ENCODE data around the gene DUOXA2. TPM values are rescaled to one million over a fixed set of nuclear protein-coding genes. Genes with fewer than 3 reads are reported as not detected.

Gene DUOXA2
- total RNA-seq, 1 donor from 2014 or later, result not detected

- Mint-ChIP-seq H3K27me3 (ENCODE audit: low read depth) (peaks cover 35% of the 10 kb centered on the region), H3K36me3 (ENCODE audit: low read depth) (peaks cover 2% of the 10 kb centered on the region), H3K27ac (ENCODE audit: unreplicated experiment) (no peak overlapping the region), H3K4me1 (ENCODE audit: low read depth) (peaks cover 25% of the 10 kb centered on the region), H3K9me3 (ENCODE audit: low read depth) (no peaks in the 10 kb centered on the region), H3K4me3 (ENCODE audit: unreplicated experiment) (peak overlapping the region; percentile 54)
- TF ChIP-seq CTCF (IDR thresholded peaks at IDR 0.05), result no peak
- peak; percentile 86 for DNase-seq (ENCODE audit: low spot score)
These were observed 3.4 kb downstream of the DUOXA2 start for GRCh38 chr15:45117308-45118130.

GRCh38 chr15:45118131-45118588, 4.0 kb downstream of the DUOXA2 start:
- H3K4me1 Mint-ChIP-seq (ENCODE audit: low read depth), result peaks cover 19% of the 10 kb centered on the region
- H3K4me3 Mint-ChIP-seq (ENCODE audit: unreplicated experiment), result peak overlapping the region; percentile 54
- H3K27ac Mint-ChIP-seq (ENCODE audit: unreplicated experiment), result no peak overlapping the region
- H3K36me3 Mint-ChIP-seq (ENCODE audit: low read depth), result peaks cover 2% of the 10 kb centered on the region
- peak; percentile 92 for DNase-seq (ENCODE audit: low spot score)
- H3K9me3 Mint-ChIP-seq (ENCODE audit: low read depth), result no peaks in the 10 kb centered on the region
- peak; percentile 100 for TF ChIP-seq CTCF (IDR thresholded peaks at IDR 0.05)
- peaks cover 31% of the 10 kb centered on the region for H3K27me3 Mint-ChIP-seq (ENCODE audit: low read depth)

DNA sequence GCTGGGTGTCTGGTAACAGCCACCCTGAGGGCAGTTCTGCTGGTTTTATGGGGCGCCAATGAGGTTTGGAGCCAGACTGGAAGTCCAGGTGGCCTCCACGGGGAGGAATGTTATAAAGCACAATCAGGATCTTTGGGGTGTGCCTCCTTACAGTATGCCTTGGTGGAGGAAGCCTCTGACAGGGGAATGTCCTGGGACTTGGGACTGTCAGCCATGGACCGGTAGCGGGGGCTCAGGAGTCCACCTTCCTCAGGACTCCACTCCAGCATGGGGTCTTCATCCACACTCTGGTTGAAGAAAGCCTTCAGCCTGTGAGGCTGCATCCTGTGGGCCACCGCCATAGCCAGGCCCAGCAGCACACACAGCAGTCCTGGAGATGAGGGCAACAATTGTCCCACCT, 4.9 kb downstream of the DUOXA2 start:
- Mint-ChIP-seq H3K4me1 (ENCODE audit: low read depth) (peaks cover 17% of the 10 kb centered on the region), H3K4me3 (ENCODE audit: unreplicated experiment) (no peak overlapping the region), H3K27me3 (ENCODE audit: low read depth) (peaks cover 27% of the 10 kb centered on the region), H3K9me3 (ENCODE audit: low read depth) (no peaks in the 10 kb centered on the region), H3K36me3 (ENCODE audit: low read depth) (peaks cover under 1% of the 10 kb centered on the region), H3K27ac (ENCODE audit: unreplicated experiment) (no peak overlapping the region)
- no peak for TF ChIP-seq CTCF (IDR thresholded peaks at IDR 0.05)
- DNase-seq (ENCODE audit: low spot score), result no peak

- peaks cover 15% of the 10 kb centered on the region for H3K4me1 Mint-ChIP-seq (ENCODE audit: low read depth)
- H3K9me3 Mint-ChIP-seq (ENCODE audit: low read depth), result no peaks in the 10 kb centered on the region
- TF ChIP-seq CTCF (IDR thresholded peaks at IDR 0.05), result no peak
- H3K4me3 Mint-ChIP-seq (ENCODE audit: unreplicated experiment), result no peak overlapping the region
- H3K27me3 Mint-ChIP-seq (ENCODE audit: low read depth), result peaks cover 23% of the 10 kb centered on the region
- no peak overlapping the region for H3K27ac Mint-ChIP-seq (ENCODE audit: unreplicated experiment)
- no peaks in the 10 kb centered on the region for H3K36me3 Mint-ChIP-seq (ENCODE audit: low read depth)
- no peak for DNase-seq (ENCODE audit: low spot score)
These were observed 6.2 kb downstream of the DUOXA2 start for GRCh38 chr15:45120081-45120972.

DNA sequence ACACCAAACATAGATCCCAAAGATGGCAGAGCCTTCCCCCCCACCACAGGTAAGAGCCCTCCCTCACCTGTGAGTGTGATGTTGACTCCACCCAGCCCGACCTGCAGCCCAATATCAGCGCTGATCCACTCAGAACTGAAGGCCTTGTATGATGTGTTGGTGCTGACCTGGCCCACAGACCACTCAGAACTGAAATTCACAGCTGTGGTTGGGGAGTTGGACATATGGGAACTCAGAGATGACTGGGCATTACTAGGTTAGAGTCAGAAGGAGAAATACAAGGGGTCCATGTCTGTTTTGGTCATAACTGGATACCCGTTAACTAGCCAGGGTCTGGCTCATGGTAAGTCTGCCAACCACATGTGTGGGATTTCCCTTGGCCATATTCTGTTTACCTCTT, 6.9 kb downstream of the DUOXA2 start:
- peaks cover 15% of the 10 kb centered on the region for H3K4me1 Mint-ChIP-seq (ENCODE audit: low read depth)
- H3K9me3 Mint-ChIP-seq (ENCODE audit: low read depth), result no peaks in the 10 kb centered on the region
- H3K27me3 Mint-ChIP-seq (ENCODE audit: low read depth), result peaks cover 23% of the 10 kb centered on the region
- no peaks in the 10 kb centered on the region for H3K36me3 Mint-ChIP-seq (ENCODE audit: low read depth)
- no peak overlapping the region for H3K27ac Mint-ChIP-seq (ENCODE audit: unreplicated experiment)
- H3K4me3 Mint-ChIP-seq (ENCODE audit: unreplicated experiment), result no peak overlapping the region
- no peak for DNase-seq (ENCODE audit: low spot score)
- TF ChIP-seq CTCF (IDR thresholded peaks at IDR 0.05), result no peak
